Glomerular visceral epithelial cell (primary cell): ENCODE measurements around the gene SLC4A1.

Experiments
- DNase-seq: peaks from one replicate; pipeline ENCODE4 v3.0.0-alpha.2; 2016; ENCODE audit errors: extremely low spot score

SLC4A1 gene

GRCh38 chr17:44267818-44268490 is at the start of gene SLC4A1:
TSS of gene SLC4A1 (minus strand) at chr17:44268135. CDS start at chr17:44262866, 5,269 bp downstream.
- no peak for DNase-seq

GRCh38 chr17:44317545-44317944 is 49.6 kb upstream of the SLC4A1 start:
- DNase-seq = no peak

GRCh38 chr17:44315760-44316731 is 48.1 kb upstream of the SLC4A1 start:
- DNase-seq = no peak

GRCh38 chr17:44314869-44315661 is 47.1 kb upstream of the SLC4A1 start:
- peak; percentile 35 for DNase-seq

- DNase-seq = no peak
These were observed 46.6 kb upstream of the SLC4A1 start for GRCh38 chr17:44314524-44314868.

GRCh38 chr17:44314031-44314430 is 46.1 kb upstream of the SLC4A1 start:
- no peak for DNase-seq

- no peak for DNase-seq
These were observed 44.6 kb upstream of the SLC4A1 start for GRCh38 chr17:44312396-44313104.

GRCh38 chr17:44311562-44312181 is 43.7 kb upstream of the SLC4A1 start:
- DNase-seq = no peak

- DNase-seq = no peak
These were observed 42.9 kb upstream of the SLC4A1 start for GRCh38 chr17:44310609-44311376.

GRCh38 chr17:44310188-44310587 is 42.3 kb upstream of the SLC4A1 start:
- no peak for DNase-seq

GRCh38 chr17:44309472-44309871 is 41.5 kb upstream of the SLC4A1 start:
- no peak for DNase-seq

GRCh38 chr17:44308865-44309264 is 40.9 kb upstream of the SLC4A1 start:
- DNase-seq = no peak

GRCh38 chr17:44308320-44308818 is 40.4 kb upstream of the SLC4A1 start, which contains the start of gene RUNDC3A:
TSS of gene RUNDC3A (plus strand) at chr17:44308601. CDS start at chr17:44308833, 232 bp downstream.
- DNase-seq = peak; percentile 87

GRCh38 chr17:44307387-44308186 is 39.7 kb upstream of the SLC4A1 start:
- DNase-seq = peak; percentile 47

GRCh38 chr17:44304651-44305050 is 36.7 kb upstream of the SLC4A1 start:
- DNase-seq = no peak

- no peak for DNase-seq
These were observed 30.0 kb upstream of the SLC4A1 start for GRCh38 chr17:44297975-44298374.

GRCh38 chr17:44293509-44294226 is 25.7 kb upstream of the SLC4A1 start:
- no peak for DNase-seq

- DNase-seq = no peak
These were observed 19.7 kb upstream of the SLC4A1 start for GRCh38 chr17:44287651-44288050.
